ENCODE results near the gene MIER3.

DNA sequence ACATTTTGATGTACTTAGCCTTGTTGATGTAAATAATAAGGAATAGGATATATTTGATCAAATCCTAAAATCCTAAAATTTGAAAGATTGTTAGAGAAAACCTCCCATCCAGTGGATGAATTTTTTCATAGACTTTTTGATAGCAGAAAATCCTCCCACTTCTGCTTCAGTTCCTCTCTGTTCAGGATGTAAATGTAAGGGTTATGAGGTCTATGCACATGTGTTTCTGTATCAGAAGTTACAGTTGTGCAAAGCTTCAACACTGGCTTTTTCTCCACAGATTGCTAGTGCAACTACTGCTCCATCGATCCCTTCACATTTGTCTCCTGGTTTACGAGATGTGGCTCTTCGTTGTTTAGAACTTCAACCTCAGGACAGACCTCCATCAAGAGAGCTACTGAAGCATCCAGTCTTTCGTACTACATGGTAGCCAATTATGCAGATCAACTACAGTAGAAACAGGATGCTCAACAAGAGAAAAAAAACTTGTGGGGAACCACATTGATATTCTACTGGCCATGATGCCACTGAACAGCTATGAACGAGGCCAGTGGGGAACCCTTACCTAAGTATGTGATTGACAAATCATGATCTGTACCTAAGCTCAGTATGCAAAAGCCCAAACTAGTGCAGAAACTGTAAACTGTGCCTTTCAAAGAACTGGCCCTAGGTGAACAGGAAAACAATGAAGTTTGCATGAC, 58.5 kb downstream of the MIER3 start:
- TF ChIP-seq POLR2A (IDR thresholded peaks at IDR 0.05) (no peak), CTCF (IDR thresholded peaks at IDR 0.05) (no peak)
